PC-9 (cell line): ENCODE measurements around the gene C1orf87. TPM values are rescaled to one million over a fixed set of nuclear protein-coding genes. Genes with fewer than 3 reads are reported as not detected.

Experiments
- BruUV-seq: library from RNA; stranded (reverse); fragments of 400-500 nt; replicated peaks from 2 replicates; lab custom pipeline; 2021; lab: Mats Ljungman, UMichigan
- CTCF ChIA-PET: fragments of 300-600 bp; sonication (Branson Sonifier 250); formaldehyde crosslinking; loops from one replicate; lab custom pipeline; 2022; ENCODE audit warnings: antibody characterized with exemption; lab: Charles Lee
- POLR2A ChIA-PET: fragments of 300-600 bp; sonication (Branson Sonifier 250); formaldehyde crosslinking; loops from one replicate; lab custom pipeline; 2022; ENCODE audit warnings: antibody characterized with exemption; ENCODE audit not compliant: unreplicated experiment; lab: Charles Lee
- DNase-seq, 2 experiments: peaks; one replicate each; pipeline versions ENCODE4 v3.0.0 to v3.0.0-alpha.2; 2015 to 2022; ENCODE audit warnings: mixed read lengths in 1 of 2
- H2AFZ ChIP-seq: fragments of 200-600 bp; sonication (generic); 2 replicates; pipeline ENCODE4 v1.8.1; 2017; ENCODE audit warnings: antibody characterized with exemption
- H3F3A ChIP-seq: fragments of 200-600 bp; sonication (generic); 2 replicates; pipeline ENCODE4 v1.8.1; 2017; ENCODE audit warnings: antibody characterized with exemption, mild to moderate bottlenecking, low read depth; ENCODE audit not compliant: insufficient read depth
- H3K27ac ChIP-seq: fragments of 200-600 bp; sonication (generic); 2 replicates; pipeline ENCODE4 v1.6.1; 2016; ENCODE audit warnings: mixed run types
- H3K27me3 ChIP-seq: fragments of 200-600 bp; sonication (generic); 2 replicates; pipeline ENCODE4 v1.6.1; 2016; ENCODE audit warnings: low read depth, mixed run types; ENCODE audit not compliant: insufficient read depth
- H3K36me3 ChIP-seq: fragments of 200-600 bp; sonication (generic); 2 replicates; pipeline ENCODE4 v1.6.1; 2016; ENCODE audit warnings: low read depth, mixed run types
- H3K4me1 ChIP-seq: fragments of 200-600 bp; sonication (generic); replicated peaks from 2 replicates; pipeline ENCODE4 v1.6.1; 2016; ENCODE audit warnings: mixed run types; ENCODE audit not compliant: insufficient read depth
- H3K4me2 ChIP-seq: fragments of 200-600 bp; sonication (generic); 2 replicates; pipeline ENCODE4 v1.6.1; 2017; ENCODE audit warnings: mixed run types
- H3K4me3 ChIP-seq: fragments of 200-600 bp; sonication (generic); 2 replicates; pipeline ENCODE4 v1.6.1; 2016; ENCODE audit warnings: mixed run types
- H3K79me2 ChIP-seq: fragments of 200-600 bp; sonication (generic); 2 replicates; pipeline ENCODE4 v1.6.1; 2017; ENCODE audit warnings: low read depth, mixed run types
- H3K9me2 ChIP-seq: fragments of 200-600 bp; sonication (generic); 2 replicates; pipeline ENCODE4 v1.8.1; 2017; ENCODE audit warnings: mild to moderate bottlenecking; ENCODE audit not compliant: insufficient read depth
- H3K9me3 ChIP-seq: fragments of 200-600 bp; sonication (generic); 2 replicates; pipeline ENCODE4 v1.8.1; 2016; ENCODE audit warnings: low read depth; ENCODE audit not compliant: insufficient read depth
- H4K20me1 ChIP-seq: fragments of 200-600 bp; sonication (generic); 2 replicates; pipeline ENCODE4 v1.8.1; 2017; ENCODE audit not compliant: insufficient read depth
- EZH2 ChIP-seq: fragments of 200-600 bp; sonication (generic); IDR thresholded peaks from 2 replicates; pipeline ENCODE4 v1.8.0; 2017; ENCODE audit warnings: antibody characterized with exemption, low read depth
- intact Hi-C: fragments of 100-400 bp; cut with micrococcal nuclease; formaldehyde crosslinking; loops from one replicate; pipeline ENCODE4 v1.10.0; 2022; ENCODE audit not compliant: unreplicated experiment
- total RNA-seq: library from RNA; stranded (reverse); gene quantifications from 2 replicates; pipeline ENCODE4 v1.2.3, GENCODE V29; 2021
- TF ChIP-seq, protein P1 (sequence below): fragments of 200-600 bp; sonication (generic); conservative IDR thresholded peaks from 2 replicates; pipeline ENCODE4 v1.6.1; 2017; ENCODE audit warnings: mixed run types, antibody characterized with exemption, mild to moderate bottlenecking, moderate library complexity

C1orf87 gene
- total RNA-seq, 1 experiment from 2014 or later, result not detected

DNA sequence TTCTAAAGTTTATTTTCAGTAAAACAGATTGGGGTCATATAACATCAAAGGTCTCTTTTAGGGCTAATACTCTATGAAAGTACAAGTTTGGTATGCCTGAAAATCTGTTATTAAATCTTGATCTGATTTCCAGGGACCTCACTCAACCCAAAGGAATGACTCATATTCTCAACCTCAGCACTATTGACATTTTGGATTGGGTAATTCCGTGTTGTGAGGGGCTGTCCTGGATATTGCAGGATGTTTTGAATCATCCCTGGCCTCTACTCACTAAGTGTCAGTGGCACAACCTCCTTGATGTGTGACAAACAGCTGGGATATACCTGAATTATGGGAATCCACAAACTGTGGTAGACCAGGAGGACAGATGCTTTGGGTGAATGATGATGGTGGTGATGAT is 95.5 kb downstream of the C1orf87 start:
- no peak overlapping the region for H2AFZ ChIP-seq
- H3K27me3 ChIP-seq, result 0 out of 2 replicates have a peak, but pooled peaks cover 2% of the 10 kb centered on the region
- BruUV-seq, result no TSS peak
- TF ChIP-seq, protein P1, sequence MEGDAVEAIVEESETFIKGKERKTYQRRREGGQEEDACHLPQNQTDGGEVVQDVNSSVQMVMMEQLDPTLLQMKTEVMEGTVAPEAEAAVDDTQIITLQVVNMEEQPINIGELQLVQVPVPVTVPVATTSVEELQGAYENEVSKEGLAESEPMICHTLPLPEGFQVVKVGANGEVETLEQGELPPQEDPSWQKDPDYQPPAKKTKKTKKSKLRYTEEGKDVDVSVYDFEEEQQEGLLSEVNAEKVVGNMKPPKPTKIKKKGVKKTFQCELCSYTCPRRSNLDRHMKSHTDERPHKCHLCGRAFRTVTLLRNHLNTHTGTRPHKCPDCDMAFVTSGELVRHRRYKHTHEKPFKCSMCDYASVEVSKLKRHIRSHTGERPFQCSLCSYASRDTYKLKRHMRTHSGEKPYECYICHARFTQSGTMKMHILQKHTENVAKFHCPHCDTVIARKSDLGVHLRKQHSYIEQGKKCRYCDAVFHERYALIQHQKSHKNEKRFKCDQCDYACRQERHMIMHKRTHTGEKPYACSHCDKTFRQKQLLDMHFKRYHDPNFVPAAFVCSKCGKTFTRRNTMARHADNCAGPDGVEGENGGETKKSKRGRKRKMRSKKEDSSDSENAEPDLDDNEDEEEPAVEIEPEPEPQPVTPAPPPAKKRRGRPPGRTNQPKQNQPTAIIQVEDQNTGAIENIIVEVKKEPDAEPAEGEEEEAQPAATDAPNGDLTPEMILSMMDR, result no peak
- TF ChIP-seq EZH2, result no peak
- H3K4me3 ChIP-seq, result no peak overlapping the region
- intact Hi-C loops, result loop anchor here (10.0 kb wide), 4 partner anchors 307 to 1357 kb away; no protein-coding TSS in a partner anchor
- H3K27ac ChIP-seq, result no peak overlapping the region
- ChIA-PET CTCF (no interaction called here), POLR2A (no interaction called here)
- no peaks in the 10 kb centered on the region for H3F3A ChIP-seq
- H3K9me2 ChIP-seq, result no peaks in the 10 kb centered on the region
- H3K4me1 ChIP-seq, result no peaks in the 10 kb centered on the region
- no peaks in the 10 kb centered on the region for H4K20me1 ChIP-seq
- no peaks in the 10 kb centered on the region for H3K79me2 ChIP-seq
- no peaks in the 10 kb centered on the region for H3K36me3 ChIP-seq
- no peak for DNase-seq
- no peaks in the 10 kb centered on the region for H3K9me3 ChIP-seq
- no peak overlapping the region for H3K4me2 ChIP-seq

DNA sequence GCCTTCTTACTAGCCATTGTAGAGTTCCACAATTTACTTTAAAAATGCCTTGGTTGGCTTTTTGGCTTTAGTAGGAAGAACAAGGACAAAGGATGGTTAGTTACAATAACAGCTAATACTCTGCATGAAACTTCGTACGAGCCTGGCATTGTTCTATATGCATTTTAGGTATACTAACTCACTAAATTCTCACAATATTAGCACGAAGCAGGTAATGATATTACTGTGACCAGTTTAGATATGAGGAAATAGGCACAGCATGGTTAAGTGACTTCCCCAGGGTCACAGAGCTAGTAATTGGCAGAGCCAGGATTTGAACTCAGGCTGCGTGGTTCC is 96.5 kb downstream of the C1orf87 start:
- CTCF ChIA-PET, result interaction anchor here (0.6 kb wide), 1 partner anchor 361 kb away, joined by 3 read pairs; no protein-coding TSS in a partner anchor
- H3K4me2 ChIP-seq, result no peak overlapping the region

DNA sequence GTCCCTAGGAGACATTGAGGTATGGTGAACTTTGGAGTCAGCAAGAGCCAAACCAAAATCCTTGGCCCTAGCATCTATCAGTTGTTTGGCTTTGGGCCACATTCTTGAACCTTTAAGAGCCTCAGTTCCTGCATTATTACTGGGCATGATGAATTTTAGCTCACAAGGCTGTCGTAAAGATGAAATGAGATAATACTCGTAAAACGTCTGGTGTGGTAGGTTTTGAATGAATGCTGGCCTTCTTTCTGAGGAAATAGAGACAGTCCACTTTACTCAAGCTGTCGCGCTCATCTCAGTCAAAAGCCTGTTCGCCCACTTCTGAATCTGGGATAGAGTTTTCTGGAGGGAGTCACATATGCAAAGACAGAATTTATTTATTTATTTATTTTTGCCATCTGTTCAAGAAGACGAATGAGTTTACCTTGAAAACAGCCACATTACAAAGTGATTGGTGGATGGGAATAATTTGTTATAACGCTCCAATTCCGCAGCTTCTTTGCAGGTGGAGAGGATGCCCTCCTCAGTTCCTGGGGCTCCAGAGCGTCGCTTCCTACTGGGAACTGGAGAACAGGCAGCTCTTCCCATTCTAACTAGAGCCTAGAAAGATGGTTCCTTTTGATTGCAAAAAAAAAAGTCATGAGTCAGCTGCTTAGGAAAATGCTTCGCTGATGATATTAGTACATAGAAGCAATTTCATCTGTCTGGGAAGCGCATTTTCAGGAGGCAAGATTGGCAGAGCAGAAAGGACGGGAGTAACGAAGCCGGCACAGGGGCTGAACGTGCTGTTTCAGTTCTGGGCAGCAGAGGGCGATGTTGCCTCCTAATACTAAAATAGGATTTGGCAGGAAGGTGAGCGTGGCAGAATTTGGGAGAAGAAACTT is 97.1 kb downstream of the C1orf87 start:
- Histone ChIP-seq H4K20me1 (no peaks in the 10 kb centered on the region), H3K4me3 (no peak overlapping the region), H3K4me2 (no peak overlapping the region), H3F3A (no peaks in the 10 kb centered on the region), H3K9me2 (no peaks in the 10 kb centered on the region), H3K36me3 (no peaks in the 10 kb centered on the region), H3K4me1 (no peaks in the 10 kb centered on the region), H3K27me3 (0 out of 2 replicates have a peak, but pooled peaks cover 4% of the 10 kb centered on the region), H3K9me3 (no peaks in the 10 kb centered on the region), H3K79me2 (no peaks in the 10 kb centered on the region), H3K27ac (no peak overlapping the region), H2AFZ (no peak overlapping the region)
- no peak for TF ChIP-seq EZH2
- TF ChIP-seq, protein P1, result peak; percentile 88
- ChIA-PET POLR2A (no interaction called here), CTCF (interaction anchor here (0.6 kb wide), 4 partner anchors 125 to 1877 kb away, joined by 3 to 4 read pairs (median 3); no protein-coding TSS in a partner anchor)
- peak in 1 of 2 experiments; percentile 54 for DNase-seq
- intact Hi-C loops, result loop anchor here (1.0 to 10.0 kb wide), 5 partner anchors 308 to 1358 kb away; no protein-coding TSS in a partner anchor
- no TSS peak for BruUV-seq

More for the DNA sequence above, 96.5 kb downstream of the C1orf87 start:
- H3K9me2 ChIP-seq, result no peaks in the 10 kb centered on the region
- no peaks in the 10 kb centered on the region for H3K9me3 ChIP-seq
- no peaks in the 10 kb centered on the region for H3K36me3 ChIP-seq
- no peak overlapping the region for H2AFZ ChIP-seq
- no peak overlapping the region for H3K4me3 ChIP-seq
- H4K20me1 ChIP-seq, result no peaks in the 10 kb centered on the region
- H3K27ac ChIP-seq, result no peak overlapping the region
- POLR2A ChIA-PET, result no interaction called here
- DNase-seq, result no peak
- 0 out of 2 replicates have a peak, but pooled peaks cover 4% of the 10 kb centered on the region for H3K27me3 ChIP-seq
- intact Hi-C loops, result loop anchor here (10.0 kb wide), 4 partner anchors 308 to 1358 kb away; no protein-coding TSS in a partner anchor
- no peaks in the 10 kb centered on the region for H3F3A ChIP-seq
- H3K4me1 ChIP-seq, result no peaks in the 10 kb centered on the region
- TF ChIP-seq EZH2, result no peak
- TF ChIP-seq, protein P1, result peak; percentile 13; the same call in 1 of the 2 replicates
- no peaks in the 10 kb centered on the region for H3K79me2 ChIP-seq
- no TSS peak for BruUV-seq
